PC-9 (cell line): ENCODE data around the gene ETNK1.

Source experiments
- EZH2 ChIP-seq: fragments of 200-600 bp; sonication (generic); IDR thresholded peaks from 2 replicates; pipeline ENCODE4 v1.8.0; 2017; ENCODE audit warnings: antibody characterized with exemption, low read depth
- TF ChIP-seq, protein P1 (sequence below): fragments of 200-600 bp; sonication (generic); conservative IDR thresholded peaks from 2 replicates; pipeline ENCODE4 v1.6.1; 2017; ENCODE audit warnings: mixed run types, antibody characterized with exemption, mild to moderate bottlenecking, moderate library complexity

- TF ChIP-seq, protein P1, sequence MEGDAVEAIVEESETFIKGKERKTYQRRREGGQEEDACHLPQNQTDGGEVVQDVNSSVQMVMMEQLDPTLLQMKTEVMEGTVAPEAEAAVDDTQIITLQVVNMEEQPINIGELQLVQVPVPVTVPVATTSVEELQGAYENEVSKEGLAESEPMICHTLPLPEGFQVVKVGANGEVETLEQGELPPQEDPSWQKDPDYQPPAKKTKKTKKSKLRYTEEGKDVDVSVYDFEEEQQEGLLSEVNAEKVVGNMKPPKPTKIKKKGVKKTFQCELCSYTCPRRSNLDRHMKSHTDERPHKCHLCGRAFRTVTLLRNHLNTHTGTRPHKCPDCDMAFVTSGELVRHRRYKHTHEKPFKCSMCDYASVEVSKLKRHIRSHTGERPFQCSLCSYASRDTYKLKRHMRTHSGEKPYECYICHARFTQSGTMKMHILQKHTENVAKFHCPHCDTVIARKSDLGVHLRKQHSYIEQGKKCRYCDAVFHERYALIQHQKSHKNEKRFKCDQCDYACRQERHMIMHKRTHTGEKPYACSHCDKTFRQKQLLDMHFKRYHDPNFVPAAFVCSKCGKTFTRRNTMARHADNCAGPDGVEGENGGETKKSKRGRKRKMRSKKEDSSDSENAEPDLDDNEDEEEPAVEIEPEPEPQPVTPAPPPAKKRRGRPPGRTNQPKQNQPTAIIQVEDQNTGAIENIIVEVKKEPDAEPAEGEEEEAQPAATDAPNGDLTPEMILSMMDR, result no peak
- TF ChIP-seq EZH2, result no peak
These were observed 28.1 kb downstream of the ETNK1 start for GRCh38 chr12:22653075-22653474.
